Hematopoietic multipotent progenitor cell (in vitro differentiated cells): ENCODE measurements around the gene LRRC8D. TPM values are rescaled to one million over a fixed set of nuclear protein-coding genes. Genes with fewer than 3 reads are reported as not detected.

ENCODE experiments used
- DNase-seq, 3 donors: peaks; one replicate each; pipeline ENCODE4 v3.0.0-alpha.2; 2011 to 2015; ENCODE audit warnings: low read depth in 2 of 3, low spot score in 2 of 3
- total RNA-seq: library from RNA; depleted of rRNA; stranded (reverse); fragments of >200 nt; gene quantifications from one replicate; pipeline ENCODE4 v1.2.3, GENCODE V29; 2012

Gene LRRC8D
- total RNA-seq, 1 donor, result 34.5 TPM

- DNase-seq, result no peak
These were observed 113.6 kb downstream of the LRRC8D start for GRCh38 chr1:89934461-89934860.

GRCh38 chr1:89935235-89935634 is 114.4 kb downstream of the LRRC8D start:
- no peak for DNase-seq

- DNase-seq, result no peak
These were observed 115.9 kb downstream of the LRRC8D start for GRCh38 chr1:89936694-89937093.

- DNase-seq, result no peak
These were observed 117.6 kb downstream of the LRRC8D start for GRCh38 chr1:89938171-89939055.

- DNase-seq, result no peak
These were observed 118.3 kb downstream of the LRRC8D start for GRCh38 chr1:89939059-89939570.

- no peak for DNase-seq
These were observed 119.0 kb downstream of the LRRC8D start for GRCh38 chr1:89939693-89940438.

- peak in 2 of 3 donors; percentile 77 to 90 for DNase-seq
These were observed 120.4 kb downstream of the LRRC8D start for GRCh38 chr1:89941110-89941766.

GRCh38 chr1:89942014-89942413 is 121.2 kb downstream of the LRRC8D start:
- DNase-seq, result no peak

- DNase-seq, result no peak
These were observed 122.2 kb downstream of the LRRC8D start for GRCh38 chr1:89942825-89943658.

GRCh38 chr1:89943846-89944781 is 123.3 kb downstream of the LRRC8D start:
- no peak for DNase-seq

- no peak for DNase-seq
These were observed 125.1 kb downstream of the LRRC8D start for GRCh38 chr1:89945852-89946476.

GRCh38 chr1:89946532-89946931 is 125.7 kb downstream of the LRRC8D start:
- no peak for DNase-seq

- DNase-seq, result no peak
These were observed 128.0 kb downstream of the LRRC8D start for GRCh38 chr1:89948722-89949345.

GRCh38 chr1:89949991-89950624 is 129.3 kb downstream of the LRRC8D start:
- no peak for DNase-seq

GRCh38 chr1:89950703-89951102 is 129.9 kb downstream of the LRRC8D start:
- no peak for DNase-seq

GRCh38 chr1:89951766-89952604 is 131.2 kb downstream of the LRRC8D start:
- DNase-seq, result no peak

GRCh38 chr1:89952605-89953130 is 131.8 kb downstream of the LRRC8D start:
- DNase-seq, result no peak
